Amygdala (tissue), 56 donors: Measurements from ENCODE around the gene NMT2.
A peak's percentile ranks its signal among the peaks of the same experiment; 100 is the strongest.

Experiments
- DNase-seq, 56 donors: peaks; one replicate each; lab custom pipeline; 2025; lab: John Stamatoyannopoulos, UW

Gene NMT2

DNA sequence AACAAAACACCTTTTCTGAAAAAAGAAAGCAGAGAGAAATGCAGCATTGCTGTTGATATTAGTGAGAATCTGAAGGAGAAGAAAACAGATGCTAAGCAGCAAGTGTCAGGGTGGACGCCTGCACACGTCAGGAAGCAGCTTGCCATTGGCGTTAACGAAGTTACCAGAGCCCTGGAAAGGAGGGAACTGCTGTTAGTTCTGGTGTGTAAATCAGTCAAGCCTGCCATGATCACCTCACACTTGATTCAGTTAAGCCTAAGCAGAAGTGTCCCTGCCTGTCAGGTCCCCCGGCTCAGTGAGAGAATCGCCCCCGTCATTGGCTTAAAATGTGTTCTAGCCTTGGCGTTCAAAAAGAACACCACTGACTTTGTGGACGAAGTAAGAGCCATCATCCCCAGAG, 65.0 kb downstream of the NMT2 start:
- no peak for DNase-seq

DNA sequence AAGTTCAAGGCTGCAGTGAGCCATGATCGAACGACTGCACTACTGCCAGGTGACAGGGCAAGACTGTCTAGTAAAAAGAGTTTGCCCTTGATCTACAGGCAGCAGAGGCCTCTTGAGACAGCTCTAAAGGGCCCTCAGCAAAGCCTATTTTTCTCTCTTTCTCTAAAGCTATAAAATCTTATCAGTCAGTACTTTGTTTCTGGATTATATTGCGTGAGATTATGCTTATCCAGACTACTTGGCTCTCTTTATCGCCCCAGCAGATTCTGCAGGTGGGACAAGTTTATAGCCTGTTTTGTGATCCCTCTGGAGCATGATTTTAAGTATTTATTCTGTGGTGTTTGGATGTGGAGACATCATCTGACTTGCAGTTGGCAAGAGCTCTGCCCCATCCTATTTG, 68.6 kb downstream of the NMT2 start:
- no peak for DNase-seq

DNA sequence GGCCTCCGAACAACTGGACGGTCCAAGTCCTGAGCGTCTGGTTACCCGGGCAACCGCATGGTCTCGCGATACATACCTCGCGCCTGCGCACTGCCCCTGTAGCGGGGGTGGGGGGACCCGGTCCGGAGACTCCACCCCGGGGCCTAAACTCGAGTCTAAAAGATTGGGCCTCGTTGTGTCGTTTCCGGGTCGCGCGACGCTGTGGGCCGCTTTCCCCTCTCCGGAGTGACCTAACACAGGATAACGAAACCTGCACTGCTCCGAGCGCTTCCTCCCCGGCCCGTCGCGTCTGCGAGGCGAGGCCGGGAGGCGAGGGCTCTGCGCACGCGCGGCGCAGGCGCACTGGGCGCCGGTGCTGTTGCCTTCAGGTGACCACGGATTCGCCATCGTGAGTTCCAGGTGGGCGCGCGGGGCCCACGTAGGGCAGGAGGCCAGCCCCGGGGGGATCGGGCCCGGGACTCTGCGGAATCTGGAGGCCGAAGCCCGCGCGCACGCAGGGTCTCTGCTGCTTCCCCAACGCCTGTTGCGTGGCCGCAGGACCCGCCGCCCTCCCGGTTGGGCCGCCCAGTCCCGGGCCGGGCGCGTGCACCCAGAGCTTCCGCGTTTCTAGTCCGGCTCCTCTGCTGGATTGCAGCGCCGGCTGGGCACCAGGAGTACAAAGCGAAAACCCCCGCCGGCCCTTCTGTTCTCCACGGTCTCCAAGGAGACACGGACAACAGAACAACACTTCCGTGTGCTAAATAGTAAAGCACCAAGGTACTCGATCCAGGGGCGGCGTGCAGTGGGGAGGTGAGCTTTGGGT, 71.3 kb downstream of the NMT2 start, which contains the start of gene RPP38:
TSS of gene RPP38 (plus strand) at position 345 of the 802 bp plus-strand sequence. CDS start 5,960 bp downstream, outside the sequence.
- peak; percentile 59 to 99 (median 94) for DNase-seq

DNA sequence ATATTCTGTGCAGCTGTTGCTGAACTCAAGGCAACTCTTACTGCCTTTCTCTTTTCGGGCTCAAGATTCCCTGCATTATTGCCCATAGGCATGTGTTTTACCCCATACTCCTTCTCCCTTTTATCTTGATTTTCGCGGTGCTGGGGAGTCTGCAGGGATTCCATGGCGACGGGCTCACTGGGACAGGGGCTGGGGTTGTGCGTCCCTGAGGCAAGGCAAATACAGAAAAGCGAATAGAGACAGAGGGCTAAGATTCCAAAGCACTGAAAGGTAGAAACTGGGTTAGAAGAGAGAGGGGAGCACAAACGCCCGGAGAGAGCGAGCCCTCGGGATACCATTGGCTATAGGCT, 71.9 kb downstream of the NMT2 start:
- DNase-seq: peak in 1 of 56 donors; percentile 36

DNA sequence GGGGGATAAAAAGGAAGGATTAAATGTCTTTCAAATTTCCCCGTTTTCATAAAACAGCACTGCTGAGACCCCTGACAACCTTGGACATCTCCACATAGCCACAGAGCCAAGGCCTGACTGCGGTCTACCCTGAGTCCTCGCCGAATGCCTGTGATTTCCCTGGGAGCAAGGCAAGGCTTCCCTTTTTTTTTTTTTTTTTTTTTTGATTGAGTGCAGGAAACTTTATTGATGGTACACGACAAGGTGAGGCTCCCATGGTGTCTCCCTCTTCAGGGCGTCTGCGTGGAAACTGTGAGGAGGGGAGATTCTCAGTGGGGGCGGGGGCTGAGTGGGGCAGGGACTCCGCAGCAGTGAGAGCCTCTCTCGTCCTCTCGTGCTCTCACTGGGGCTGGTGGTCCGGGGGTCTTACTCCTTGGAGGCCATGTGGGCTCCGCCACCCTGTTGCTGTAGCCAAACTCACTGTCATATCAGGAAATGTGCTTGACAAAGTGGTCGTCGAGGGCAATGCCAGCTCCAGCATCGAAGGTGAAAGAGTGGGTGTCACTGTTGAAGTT, 75.6 kb downstream of the NMT2 start:
- no peak for DNase-seq

DNA sequence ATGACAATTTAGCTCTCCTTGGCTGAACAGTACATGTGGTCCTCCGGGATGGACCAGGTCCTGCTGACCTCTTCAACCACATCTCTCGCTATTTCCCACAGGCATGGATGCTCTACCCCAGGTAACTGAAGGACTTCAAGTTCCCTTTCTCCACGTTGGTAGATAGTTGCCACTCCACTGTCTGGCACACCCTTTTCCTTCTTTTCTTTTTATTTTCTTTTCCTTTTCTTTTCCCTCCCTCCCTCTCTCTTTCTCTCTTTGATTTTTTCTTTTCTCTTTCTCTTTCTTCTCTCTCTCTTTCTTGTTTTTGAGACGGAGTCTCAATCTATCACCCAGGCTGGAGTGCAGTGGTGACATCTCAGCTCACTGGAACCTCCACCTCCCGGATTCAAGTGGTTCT, 77.1 kb downstream of the NMT2 start:
- no peak for DNase-seq

DNA sequence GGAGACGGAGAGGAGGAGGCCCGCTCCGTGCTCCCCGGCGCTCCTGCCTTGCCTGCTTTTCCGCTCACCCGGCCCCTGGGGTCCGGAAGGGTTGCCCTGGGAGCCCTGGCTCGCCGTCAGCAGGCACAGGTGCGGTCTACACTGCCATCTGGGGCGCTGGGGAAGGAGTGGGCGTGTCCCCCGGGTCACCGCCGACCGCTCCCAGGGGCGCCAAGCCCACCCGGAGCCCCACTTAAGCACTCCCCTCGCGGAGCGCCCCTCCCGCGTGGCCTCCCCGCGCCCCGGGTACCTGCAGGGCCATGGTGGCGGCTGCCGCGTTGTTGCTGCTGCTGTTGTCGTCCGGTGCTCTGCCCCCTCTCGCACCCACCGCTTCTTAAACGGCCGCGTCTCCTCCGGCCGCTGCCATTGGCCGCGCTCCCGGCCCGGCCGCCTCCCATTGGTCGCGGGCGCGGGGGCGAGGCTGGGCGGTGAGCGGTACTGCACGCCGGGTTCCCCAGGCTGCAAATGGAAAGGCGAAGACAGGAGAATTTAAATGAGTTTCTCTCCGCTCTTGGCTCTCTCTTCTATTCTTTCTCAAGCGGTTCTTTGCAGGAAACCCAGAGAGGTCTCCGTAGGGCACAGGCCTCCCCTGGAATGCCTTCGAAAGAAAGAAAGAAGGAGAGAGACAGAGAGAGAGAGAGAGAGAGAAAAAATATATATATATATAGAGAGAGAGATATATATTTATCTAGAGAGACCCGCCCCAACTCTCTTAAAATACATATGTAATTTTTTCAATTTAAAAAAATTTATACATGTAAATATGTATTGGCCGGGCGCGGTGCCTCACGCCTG, 79.8 kb downstream of the NMT2 start, which contains the start of gene ACBD7:
TSS of gene ACBD7 (minus strand) at position 349 of the 834 bp plus-strand sequence. CDS start at position 301, 48 bp downstream.
- peak in 55 of 56 donors; percentile 9 to 85 (median 52) for DNase-seq

DNA sequence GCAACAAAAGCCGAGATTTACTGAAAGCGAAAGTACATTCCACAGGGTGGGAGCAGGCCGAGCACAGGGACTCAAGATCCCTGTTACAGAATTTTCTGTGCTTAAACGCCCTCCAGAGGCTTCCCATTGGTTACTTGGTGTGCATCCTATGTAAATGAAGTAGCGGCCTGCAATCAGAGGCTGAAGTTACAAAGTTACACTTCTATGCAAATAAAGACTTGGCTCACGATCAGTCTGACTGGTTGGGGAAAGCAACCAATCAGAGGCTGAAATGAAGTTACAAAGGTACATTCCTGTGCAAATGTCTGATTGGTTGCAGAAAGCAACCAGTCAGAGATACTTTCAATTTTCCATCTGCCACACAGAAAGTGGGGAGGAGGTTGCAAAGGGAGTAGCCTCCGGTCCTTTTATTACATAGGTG, 84.0 kb downstream of the NMT2 start:
- peak in 30 of 56 donors; percentile 2 to 71 (median 20) for DNase-seq

DNA sequence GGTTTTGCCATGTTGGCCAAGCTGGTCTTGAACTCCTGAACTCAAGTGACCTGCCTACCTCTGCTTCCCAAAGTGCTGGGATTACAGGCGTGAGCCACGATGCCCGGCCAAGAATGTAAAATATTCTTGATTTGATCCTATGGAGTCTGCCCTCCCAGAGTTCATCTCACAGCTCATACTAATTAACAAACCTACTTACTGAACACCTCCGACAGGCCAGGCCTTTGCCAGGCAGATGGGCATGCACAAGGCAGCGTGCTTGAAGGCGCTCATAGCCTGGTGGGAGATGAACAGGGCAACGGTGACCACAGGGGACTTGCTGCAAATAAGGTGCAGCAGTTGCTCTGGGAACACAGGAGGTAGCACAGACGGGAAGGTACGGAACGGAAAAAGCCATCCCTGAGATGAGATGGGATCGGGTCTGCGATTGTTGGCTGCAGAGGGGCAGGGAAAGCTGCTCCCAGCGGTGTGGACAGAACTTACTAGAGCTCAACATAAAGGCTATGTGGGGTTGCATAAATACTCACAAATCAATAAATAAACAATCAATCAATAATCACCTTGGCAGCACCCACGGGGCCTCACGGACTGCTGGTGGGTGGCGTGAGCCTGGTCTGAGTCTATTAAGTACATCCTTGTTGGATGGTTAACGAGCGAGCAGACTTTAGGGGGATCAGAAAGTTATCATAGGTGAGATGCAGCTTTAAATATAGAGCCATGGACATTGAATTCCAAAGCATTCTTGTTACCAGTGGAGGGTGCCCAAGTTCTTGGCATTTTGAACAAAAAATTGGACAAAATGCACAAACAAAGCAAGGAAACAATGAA, 84.6 kb downstream of the NMT2 start:
- DNase-seq: no peak

DNA sequence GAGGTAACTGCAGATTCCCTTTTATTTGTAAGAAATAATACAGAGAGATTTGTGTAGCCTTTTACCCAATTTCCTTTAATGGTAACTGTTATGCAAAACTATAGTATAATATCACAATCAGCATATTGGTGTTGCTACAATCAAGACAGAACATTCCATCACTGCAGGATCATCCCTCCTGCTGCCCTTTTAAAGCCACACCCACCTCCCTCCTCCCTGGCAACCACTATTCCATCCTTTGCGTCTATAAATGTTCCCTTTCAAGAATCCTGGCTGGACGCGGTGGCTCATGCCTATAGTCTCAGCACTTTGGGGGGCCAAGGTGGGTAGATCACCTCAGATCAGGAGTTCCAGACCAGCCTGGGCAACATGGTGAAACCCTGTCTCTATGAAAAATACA, 93.1 kb downstream of the NMT2 start:
- no peak for DNase-seq

DNA sequence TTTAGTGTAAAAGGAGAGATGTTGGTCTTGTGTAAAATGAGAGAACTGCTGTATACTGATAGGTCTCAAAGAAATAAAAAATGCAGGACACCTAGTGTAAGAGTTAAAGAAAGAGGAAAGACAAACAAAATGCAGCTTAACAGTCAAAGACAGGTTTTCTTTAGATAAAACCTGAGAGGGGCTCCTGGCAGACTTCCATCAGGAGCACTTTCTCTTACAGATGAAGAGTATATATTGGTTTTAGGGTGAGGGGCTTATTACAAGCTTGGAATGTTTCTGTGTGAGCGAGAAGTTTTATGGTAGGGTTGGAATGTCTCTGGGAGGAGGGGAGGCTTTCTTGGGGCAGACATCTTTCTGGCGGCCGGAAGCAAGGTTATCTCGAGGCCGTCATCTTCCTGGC, 96.1 kb downstream of the NMT2 start:
- no peak for DNase-seq

DNA sequence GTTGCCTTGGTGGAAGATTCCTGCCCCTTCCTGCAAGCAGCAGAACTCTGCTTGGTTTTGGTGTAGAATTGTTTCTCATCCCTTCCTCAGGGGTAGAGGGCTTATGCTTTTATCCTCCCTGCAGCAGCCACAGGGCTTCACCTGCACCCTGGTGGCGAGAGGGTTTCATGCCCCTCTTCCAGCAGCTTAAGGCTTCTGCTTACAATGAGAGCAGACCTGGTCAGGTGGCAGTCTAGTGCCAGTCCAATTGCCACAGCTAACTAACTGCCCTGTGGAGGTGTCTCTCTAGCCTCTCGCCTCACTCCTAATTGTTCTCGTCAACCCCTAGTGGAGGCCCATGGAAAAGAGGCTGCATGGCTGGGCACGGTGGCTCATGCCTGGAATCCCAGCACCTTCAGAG, 99.3 kb downstream of the NMT2 start:
- no peak for DNase-seq

DNA sequence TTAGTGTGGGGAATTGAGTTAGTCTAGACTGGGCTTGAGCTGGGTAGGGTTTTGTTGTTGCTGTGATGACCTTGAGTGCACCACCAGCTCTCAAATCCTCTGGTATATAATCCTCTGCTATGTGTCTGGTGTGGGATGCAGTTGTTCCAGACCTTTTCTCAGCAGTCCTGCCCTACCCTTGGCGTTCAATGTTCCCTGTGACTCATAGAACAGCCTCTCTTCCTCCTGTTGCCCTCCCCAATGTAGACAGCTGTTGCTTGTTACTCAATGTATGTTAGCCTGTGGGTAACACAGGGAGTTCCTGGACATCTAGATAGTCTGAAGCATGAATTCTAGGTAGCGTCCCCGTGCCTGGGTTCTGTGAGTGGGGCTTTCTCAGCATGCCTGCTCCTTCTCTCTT, 99.7 kb downstream of the NMT2 start:
- no peak for DNase-seq

DNA sequence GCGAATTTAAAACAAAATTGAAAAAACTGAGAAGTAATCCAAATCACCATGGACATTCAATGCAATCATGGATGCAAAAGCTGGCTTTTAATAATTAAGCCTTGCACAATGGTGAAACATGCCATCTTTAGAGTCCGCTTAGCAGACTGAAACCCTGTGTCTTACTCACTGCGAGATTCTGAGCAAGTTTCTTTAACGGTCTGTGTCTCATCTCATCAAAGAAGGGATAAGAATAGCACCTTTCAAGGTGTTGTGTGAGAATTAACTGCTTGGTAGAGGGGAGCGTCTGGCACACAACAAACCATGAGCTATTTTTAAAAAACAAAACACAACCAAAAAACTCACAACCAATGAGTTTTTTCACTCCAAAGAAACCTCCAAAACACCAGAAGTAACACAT, 101.3 kb downstream of the NMT2 start:
- no peak for DNase-seq

DNA sequence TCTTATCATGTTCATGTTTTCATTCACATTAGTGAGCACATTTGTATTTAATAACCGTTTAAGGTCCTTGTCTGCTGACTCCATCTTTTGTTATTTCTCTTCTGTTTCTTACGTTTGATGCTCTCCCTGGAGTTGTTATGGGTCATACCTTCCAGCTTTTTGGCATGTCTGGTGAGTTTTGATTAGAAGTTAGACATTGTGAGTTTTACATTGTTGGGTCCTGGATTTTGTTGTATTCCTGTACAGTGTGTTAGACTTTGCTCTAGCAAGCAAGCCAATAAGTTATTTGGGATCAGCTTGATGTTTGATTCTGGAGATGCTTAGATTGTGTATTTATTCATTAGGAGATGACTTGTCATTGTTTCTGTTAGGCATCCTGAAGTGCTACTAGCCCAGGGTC, 107.9 kb downstream of the NMT2 start:
- DNase-seq: no peak

DNA sequence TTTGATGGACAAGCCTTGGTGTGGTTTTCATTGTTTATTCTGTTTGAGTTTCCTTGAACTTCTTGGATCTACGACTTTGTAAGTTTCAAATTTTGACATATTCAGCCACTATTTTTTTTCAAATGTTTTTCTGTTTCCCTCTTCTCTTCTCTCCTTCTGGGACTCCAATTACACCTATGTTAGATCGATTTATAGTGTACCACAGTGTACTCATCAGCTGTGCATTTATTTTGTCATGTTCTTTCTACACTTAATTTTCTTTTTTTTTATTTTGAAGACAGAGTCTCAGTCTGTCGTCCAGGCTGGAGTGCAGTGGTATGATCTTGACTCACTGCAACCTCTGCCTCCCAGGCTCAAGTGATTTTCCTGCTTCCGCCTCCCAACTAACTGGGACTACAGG, 108.6 kb downstream of the NMT2 start:
- no peak for DNase-seq

DNA sequence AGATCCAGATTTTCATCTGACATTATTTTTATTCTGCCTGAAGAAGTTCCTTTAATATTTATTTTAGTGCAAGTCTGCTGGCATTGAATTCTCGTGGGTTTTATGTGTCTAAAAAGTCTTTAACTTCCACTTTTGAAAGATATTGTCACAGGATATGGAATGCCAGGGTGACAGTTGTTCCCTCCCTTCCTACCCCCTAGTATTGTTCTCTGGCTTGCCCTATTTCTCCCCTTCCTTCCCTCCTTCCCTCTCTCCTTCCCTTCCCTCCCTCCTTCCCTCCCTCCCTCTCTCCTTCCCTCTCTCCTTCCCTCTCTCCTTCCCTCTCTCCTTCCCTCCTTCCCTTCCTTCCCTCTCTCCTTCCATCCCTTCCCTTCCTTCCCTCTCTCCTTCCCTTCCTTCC, 109.8 kb downstream of the NMT2 start:
- DNase-seq: no peak
